ENCODE data around the gene RASA4. TPM values are rescaled to one million over a fixed set of nuclear protein-coding genes. Genes with fewer than 3 reads are reported as not detected.
"Not testable (repeated sequence)": the region's sequence is repeated elsewhere in the genome, so short reads cannot be mapped to it uniquely, and the experiment has no call there.

The RASA4 gene
- total and polyA plus RNA-seq, 2 of the 4 experiments (the other 2 are of a cell fraction), result 3.8 to 18.6 TPM

- not testable (repeated sequence) for H4K20me1 ChIP-seq (ENCODE audit: insufficient read depth, low read length)
Observed at GRCh38 chr7:102577315-102578240, 39.0 kb downstream of the RASA4 start.

GRCh38 chr7:102576363-102576762 lies 40.2 kb downstream of the RASA4 start:
- CTCF ChIA-PET; H3K23ac ChIP-seq (ENCODE audit: low read depth, low read length); H3K4me1 ChIP-seq (ENCODE audit: control insufficient read depth, insufficient read depth, low read length); H2BK120ac ChIP-seq (ENCODE audit: low read depth, low read length); H3K18ac ChIP-seq (ENCODE audit: low read depth, low read length); BruUV-seq (replicated peaks); H2BK15ac ChIP-seq (ENCODE audit: low read depth, low read length); H3K4me2 ChIP-seq (ENCODE audit: low read depth, low read length); H3K4ac ChIP-seq (ENCODE audit: low read depth, low read length); dilution Hi-C loops (cut with HindIII; ENCODE audit: low sequenced_read_pairs, unreplicated experiment); H4K91ac ChIP-seq (ENCODE audit: insufficient read depth, low read depth, low read length); H2AK9ac ChIP-seq (replicated peaks; ENCODE audit: low read depth, low read length, poor library complexity); DNase-seq; H3K9me1 ChIP-seq (ENCODE audit: insufficient read depth, low read length); H3K4me3 ChIP-seq (ENCODE audit: insufficient read depth, low read depth, low read length); H3K14ac ChIP-seq (replicated peaks; ENCODE audit: low read depth, low read length); H3K79me1 ChIP-seq (ENCODE audit: low read depth in 1 of 2, low read length in 2 of 2); H2BK5ac ChIP-seq (ENCODE audit: low read depth, low read length, poor library complexity, severe bottlenecking); intact Hi-C loops (cut with micrococcal nuclease); H3K27ac ChIP-seq (ENCODE audit: insufficient read depth, low read length); H4K8ac ChIP-seq (ENCODE audit: low read depth in 2 of 2, low read length in 2 of 2); H2BK20ac ChIP-seq (ENCODE audit: low read depth, low read length); H3K9me3 ChIP-seq (ENCODE audit: control insufficient read depth, insufficient read depth, low read length); POLR2A ChIA-PET (ENCODE audit: unreplicated experiment); H3K9ac ChIP-seq (ENCODE audit: low read depth, low read length); H3K56ac ChIP-seq (ENCODE audit: extremely low read depth, insufficient read depth, low read length); H3K27me3 ChIP-seq (ENCODE audit: control insufficient read depth, insufficient read depth, low read length); H2AK5ac ChIP-seq (ENCODE audit: low read depth, low read length); H4K20me1 ChIP-seq (ENCODE audit: insufficient read depth, low read length); in situ Hi-C loops (cut with MboI; ENCODE audit: low sequenced_read_pairs); H3K36me3 ChIP-seq (ENCODE audit: control insufficient read depth, insufficient read depth, low read length); ATAC-seq (ENCODE audit: low read depth); H4K5ac ChIP-seq (ENCODE audit: low read depth, low read length); H2AFZ ChIP-seq (replicated peaks; ENCODE audit: low read length, poor library complexity): not testable (repeated sequence)
- no CpG with 5 or more reads among the region's 3 CpGs for WGBS, 2 experiments (ENCODE audit: extremely low coverage in 2 of 2, insufficient read length in 1 of 2)

More at GRCh38 chr7:102577315-102578240, 39.0 kb downstream of the RASA4 start:
- H2BK120ac ChIP-seq (ENCODE audit: low read depth, low read length); POLR2A ChIA-PET (ENCODE audit: unreplicated experiment); H3K27ac ChIP-seq (ENCODE audit: insufficient read depth, low read length); H3K9me3 ChIP-seq (ENCODE audit: control insufficient read depth, insufficient read depth, low read length); ATAC-seq (ENCODE audit: low read depth); H4K91ac ChIP-seq (ENCODE audit: insufficient read depth, low read depth, low read length); H3K23ac ChIP-seq (ENCODE audit: low read depth, low read length); H3K56ac ChIP-seq (ENCODE audit: extremely low read depth, insufficient read depth, low read length); CTCF ChIA-PET; H3K4me3 ChIP-seq (ENCODE audit: insufficient read depth, low read depth, low read length); H2BK15ac ChIP-seq (ENCODE audit: low read depth, low read length); H4K5ac ChIP-seq (ENCODE audit: low read depth, low read length); dilution Hi-C loops (cut with HindIII; ENCODE audit: low sequenced_read_pairs, unreplicated experiment); intact Hi-C loops (cut with micrococcal nuclease); H2AFZ ChIP-seq (replicated peaks; ENCODE audit: low read length, poor library complexity); BruUV-seq (replicated peaks); H2BK5ac ChIP-seq (ENCODE audit: low read depth, low read length, poor library complexity, severe bottlenecking); H2AK9ac ChIP-seq (replicated peaks; ENCODE audit: low read depth, low read length, poor library complexity); H3K79me1 ChIP-seq (ENCODE audit: low read depth in 1 of 2, low read length in 2 of 2); H3K14ac ChIP-seq (replicated peaks; ENCODE audit: low read depth, low read length); H2BK20ac ChIP-seq (ENCODE audit: low read depth, low read length); DNase-seq; H2AK5ac ChIP-seq (ENCODE audit: low read depth, low read length); H3K36me3 ChIP-seq (ENCODE audit: control insufficient read depth, insufficient read depth, low read length); H3K4me2 ChIP-seq (ENCODE audit: low read depth, low read length); H3K4ac ChIP-seq (ENCODE audit: low read depth, low read length); H3K27me3 ChIP-seq (ENCODE audit: control insufficient read depth, insufficient read depth, low read length); H4K8ac ChIP-seq (ENCODE audit: low read depth in 2 of 2, low read length in 2 of 2); H3K9me1 ChIP-seq (ENCODE audit: insufficient read depth, low read length); H3K9ac ChIP-seq (ENCODE audit: low read depth, low read length); in situ Hi-C loops (cut with MboI; ENCODE audit: low sequenced_read_pairs); H3K18ac ChIP-seq (ENCODE audit: low read depth, low read length); H3K4me1 ChIP-seq (ENCODE audit: control insufficient read depth, insufficient read depth, low read length): not testable (repeated sequence)
- WGBS, 2 experiments (ENCODE audit: extremely low coverage in 2 of 2, insufficient read length in 1 of 2), result no CpG with 5 or more reads among the region's 7 CpGs
